HepG2 (cell line): ENCODE measurements around the gene TOM1L2. TPM values are rescaled to one million over a fixed set of nuclear protein-coding genes. Genes with fewer than 3 reads are reported as not detected.
A peak's percentile ranks its signal among the peaks of the same experiment; 100 is the strongest.

ENCODE experiments used
- ATRX ChIP-seq: sonication (generic); formaldehyde crosslinking; IDR thresholded peaks from 2 replicates; pipeline ENCODE4 v1.4.0; 2020; ENCODE audit warnings: missing genetic modification reagents, borderline replicate concordance
- CEBPG ChIP-seq: IDR thresholded peaks from 2 replicates; pipeline ENCODE4 v1.6.1; 2016
- DMAP1 ChIP-seq: IDR thresholded peaks from 2 replicates; pipeline ENCODE4 v1.6.1; 2016
- GMEB1 ChIP-seq: sonication (generic); formaldehyde crosslinking; IDR thresholded peaks from 2 replicates; pipeline ENCODE4 v1.5.1; 2020; ENCODE audit warnings: missing genetic modification reagents, mild to moderate bottlenecking, borderline replicate concordance
- JDP2 ChIP-seq: sonication (generic); formaldehyde crosslinking; IDR thresholded peaks from 2 replicates; pipeline ENCODE4 v1.8.1; 2022; ENCODE audit warnings: missing genetic modification reagents, borderline replicate concordance
- MED1 ChIP-seq: sonication (generic); formaldehyde crosslinking; IDR thresholded peaks from 2 replicates; pipeline ENCODE4 v1.4.0; 2020; ENCODE audit warnings: missing genetic modification reagents
- POLR2A ChIP-seq, 2 experiments: IDR thresholded peaks; 2 replicates each; pipeline ENCODE4 v1.6.1; 2011; ENCODE audit warnings: low read depth in 2 of 2, low read length in 2 of 2, mild to moderate bottlenecking in 1 of 2, moderate library complexity in 1 of 2; ENCODE audit not compliant: insufficient read depth in 1 of 2
- SNAPC2 ChIP-seq: sonication (generic); formaldehyde crosslinking; IDR thresholded peaks from 2 replicates; pipeline ENCODE4 v1.8.1; 2022; ENCODE audit warnings: mild to moderate bottlenecking, missing genetic modification reagents
- STAG1 ChIP-seq: sonication (generic); formaldehyde crosslinking; IDR thresholded peaks from 2 replicates; pipeline ENCODE4 v1.4.0; 2020; ENCODE audit warnings: missing genetic modification reagents
- THAP9 ChIP-seq: sonication (generic); formaldehyde crosslinking; IDR thresholded peaks from 2 replicates; pipeline ENCODE4; 2020; ENCODE audit warnings: missing genetic modification reagents, mild to moderate bottlenecking, borderline replicate concordance
- TP53 ChIP-seq: sonication (generic); formaldehyde crosslinking; conservative IDR thresholded peaks from 2 replicates; pipeline ENCODE4 v1.4.0; 2020; ENCODE audit warnings: missing genetic modification reagents
- TSC22D2 ChIP-seq: sonication (generic); formaldehyde crosslinking; IDR thresholded peaks from 2 replicates; pipeline ENCODE4 v1.5.1; 2020; ENCODE audit warnings: missing genetic modification reagents, mild to moderate bottlenecking, borderline replicate concordance
- U2AF1 ChIP-seq: fragments of 200-400 bp; formaldehyde crosslinking; optimal IDR thresholded peaks from 2 replicates; pipeline ENCODE3; 2017; ENCODE audit warnings: mild to moderate bottlenecking, low read depth, low read length
- ZBTB26 ChIP-seq: IDR thresholded peaks from 2 replicates; pipeline ENCODE4 v1.6.1; 2016; ENCODE audit warnings: missing compliant biosample characterization, missing genetic modification reagents, borderline replicate concordance
- ZFP36 ChIP-seq: fragments of 150-350 bp; IDR thresholded peaks from 2 replicates; pipeline ENCODE4 v1.6.1; 2018; ENCODE audit warnings: borderline replicate concordance, low read length, low read depth; ENCODE audit not compliant: partially characterized antibody
- ZIK1 ChIP-seq: sonication (generic); formaldehyde crosslinking; IDR thresholded peaks from 2 replicates; pipeline ENCODE4 v1.5.0; 2020; ENCODE audit warnings: mild to moderate bottlenecking, low read depth, missing genetic modification reagents, borderline replicate concordance
- ZNF101 ChIP-seq: sonication (generic); formaldehyde crosslinking; IDR thresholded peaks from 2 replicates; pipeline ENCODE4 v1.4.0; 2020; ENCODE audit warnings: mild to moderate bottlenecking, low read depth, missing genetic modification reagents, borderline replicate concordance
- ZNF121 ChIP-seq: sonication (generic); formaldehyde crosslinking; IDR thresholded peaks from 2 replicates; pipeline ENCODE4 v1.5.0; 2020; ENCODE audit warnings: mild to moderate bottlenecking, missing genetic modification reagents
- ZNF331 ChIP-seq: sonication (generic); formaldehyde crosslinking; IDR thresholded peaks from 2 replicates; pipeline ENCODE4 v1.4.0; 2020; ENCODE audit warnings: missing genetic modification reagents
- ZNF34 ChIP-seq: sonication (generic); formaldehyde crosslinking; IDR thresholded peaks from 2 replicates; pipeline ENCODE4 v1.4.0; 2020; ENCODE audit warnings: mild to moderate bottlenecking, missing genetic modification reagents, borderline replicate concordance
- ZNF766 ChIP-seq: sonication (generic); formaldehyde crosslinking; IDR thresholded peaks from 2 replicates; pipeline ENCODE4 v1.5.0; 2020; ENCODE audit warnings: missing genetic modification reagents, borderline replicate concordance
- ZXDC ChIP-seq: sonication (generic); formaldehyde crosslinking; IDR thresholded peaks from 2 replicates; pipeline ENCODE4 v1.5.0; 2020; ENCODE audit warnings: mild to moderate bottlenecking, missing genetic modification reagents
- polyA plus RNA-seq, 8 experiments: library from polyadenylated mRNA; depleted of rRNA in 3 of 8; stranded (reverse) in 7 of 8; unstranded in 1 of 8; fragments of >200 nt; fragmentation: Illumina TruSeq in 4 of 8; extraction: Trizol in 4 of 8; gene quantifications; 2 replicates each; pipeline versions ENCODE4 v1.2.1 to v1.2.3, GENCODE V29; 2011 to 2016; ENCODE audit warnings: low read depth in 4 of 8, missing spikeins in 1 of 8, mixed read lengths in 1 of 8; ENCODE audit not compliant: insufficient read depth in 1 of 8
- total RNA-seq, 5 experiments: library from RNA; depleted of rRNA; stranded (reverse); fragments of >200 nt; fragmentation: Illumina TruSeq; extraction: Trizol; gene quantifications; 2 replicates each; pipeline ENCODE4 v1.2.3, GENCODE V29; 2016; ENCODE audit warnings: low read depth in 1 of 5

TOM1L2 gene
- total and polyA plus RNA-seq, 2 of the 13 experiments (the other 11 are each of a cell fraction or from before 2014, with no cell fraction given): 4.7 to 7.4 TPM

- peak; percentile 68; the same call in 1 of the 2 replicates for TF ChIP-seq GMEB1 (CRISPR knock-in tag)
- no peak; the same call in 1 of the 2 replicates for TF ChIP-seq ZNF121
- no peak for TF ChIP-seq ZNF101
- TF ChIP-seq ZNF331: peak; percentile 84
- peak; percentile 55; the same call in 1 of the 2 replicates for TF ChIP-seq CEBPG (CRISPR knock-in tag)
- no peak; the same call in 1 of the 2 replicates for TF ChIP-seq JDP2 (CRISPR knock-in tag)
- peak; percentile 65; the same call in 1 of the 2 replicates for TF ChIP-seq THAP9 (CRISPR knock-in tag)
- no peak for TF ChIP-seq SNAPC2
- TF ChIP-seq ATRX (CRISPR knock-in tag): no peak
- TF ChIP-seq DMAP1 (CRISPR knock-in tag): peak; percentile 95
- peak; percentile 99 for TF ChIP-seq MED1 (CRISPR knock-in tag)
- peak; percentile 70; the same call in 1 of the 2 replicates for TF ChIP-seq TP53 (CRISPR knock-in tag)
- peak; percentile 79 for TF ChIP-seq ZBTB26
- TF ChIP-seq ZNF34 (CRISPR knock-in tag): no peak
- peak; percentile 74 for TF ChIP-seq U2AF1
- TF ChIP-seq STAG1 (CRISPR knock-in tag): peak; percentile 25; the same call in 1 of the 2 replicates
- peak; percentile 72 for TF ChIP-seq ZFP36
- no peak for TF ChIP-seq ZXDC (CRISPR knock-in tag)
- TF ChIP-seq TSC22D2 (CRISPR knock-in tag): peak; percentile 69; the same call in 1 of the 2 replicates
- TF ChIP-seq ZIK1: 0 out of 2 replicates have a peak, but pooled peaks have one; percentile 51
- peak; percentile 31 to 46; a peak in 1 of 4 replicates for TF ChIP-seq POLR2A (IDR thresholded peaks at IDR 0.05; ENCODE audit: insufficient read depth in 1 of 2, low read depth in 2 of 2, low read length in 2 of 2)
- TF ChIP-seq ZNF766 (CRISPR knock-in tag): 0 out of 2 replicates have a peak, but pooled peaks have one; percentile 50
These were observed 141.4 kb downstream of the TOM1L2 start (continued) for GRCh38 chr17:17830740-17831207.
